Body of pancreas (tissue), 4 donors: ENCODE results near the gene TNNI3. TPM values are rescaled to one million over a fixed set of nuclear protein-coding genes. Genes with fewer than 3 reads are reported as not detected.
A peak's percentile ranks its signal among the peaks of the same experiment; 100 is the strongest.

ENCODE experiments used
- ATAC-seq: fragments of 150-250 bp; one replicate; pipeline ENCODE4 v1.9.1; 2016
- DNase-seq, 4 donors: peaks; one replicate each; pipeline ENCODE4 v3.0.0-alpha.2; 2019
- H3K27ac ChIP-seq, 4 donors: fragments of 200-600 bp; sonication (generic); 1 replicate in 3 of 4; 2 replicates in 1 of 4; pipeline versions ENCODE4 v1.5.1 to v1.6.1; 2016 to 2019; ENCODE audit warnings: mild to moderate bottlenecking in 1 of 4, mixed read lengths in 1 of 4, moderate library complexity in 1 of 4
- H3K27me3 ChIP-seq, 2 donors: fragments of 200-600 bp; sonication (generic); one replicate each; pipeline ENCODE4 v1.6.0; 2016; ENCODE audit warnings: mild to moderate bottlenecking in 1 of 2
- H3K36me3 ChIP-seq, 2 donors: fragments of 200-600 bp; sonication (generic); replicated peaks in 1 of 2; 2 replicates each; pipeline ENCODE4 v1.5.1; 2016; ENCODE audit warnings: low read depth in 2 of 2; ENCODE audit not compliant: insufficient read depth in 1 of 2
- H3K4me1 ChIP-seq: fragments of 200-600 bp; sonication (generic); one replicate; pipeline ENCODE4 v1.6.0; 2016
- H3K4me3 ChIP-seq, 2 donors: fragments of 200-600 bp; sonication (generic); 1 replicate in 1 of 2; 2 replicates in 1 of 2; pipeline ENCODE4 v1.5.1; 2016 to 2019
- H3K9me3 ChIP-seq, 3 donors: fragments of 200-600 bp; sonication (generic); 1 replicate in 2 of 3; 2 replicates in 1 of 3; pipeline ENCODE4 v1.5.1; 2016
- POLR2A ChIP-seq, 3 donors: fragments of 450-650 bp; IDR thresholded peaks; one replicate each; pipeline ENCODE4 v1.6.1; 2016; ENCODE audit warnings: antibody characterized with exemption in 3 of 3, mild to moderate bottlenecking in 2 of 3
- WGBS, 2 donors: methylation state at CpG; one replicate each; pipeline ENCODE4 v1.1.5; 2017; 5-methylcytosine and 5-hydroxymethylcytosine counted together
- intact Hi-C: fragments of 100-400 bp; cut with DNase I; formaldehyde crosslinking; loops from one replicate; pipeline ENCODE4 v1.15.1; 2023
- total RNA-seq, 2 donors: library from RNA; depleted of rRNA; stranded (reverse); fragments of >200 nt; gene quantifications; one replicate each; pipeline ENCODE4 v1.1.0, GENCODE V29; 2016
- TF ChIP-seq, protein P1 (sequence below), 7 experiments: fragments of 450-650 bp in 4 of 7; fragments of 200-600 bp in 3 of 7; sonication (generic) in 3 of 7; IDR thresholded peaks; one replicate each; pipeline ENCODE4 v1.5.1; 2016 to 2019; ENCODE audit warnings: antibody characterized with exemption in 7 of 7

TNNI3 gene
- total RNA-seq, 2 donors from 2014 or later, result not detected

DNA sequence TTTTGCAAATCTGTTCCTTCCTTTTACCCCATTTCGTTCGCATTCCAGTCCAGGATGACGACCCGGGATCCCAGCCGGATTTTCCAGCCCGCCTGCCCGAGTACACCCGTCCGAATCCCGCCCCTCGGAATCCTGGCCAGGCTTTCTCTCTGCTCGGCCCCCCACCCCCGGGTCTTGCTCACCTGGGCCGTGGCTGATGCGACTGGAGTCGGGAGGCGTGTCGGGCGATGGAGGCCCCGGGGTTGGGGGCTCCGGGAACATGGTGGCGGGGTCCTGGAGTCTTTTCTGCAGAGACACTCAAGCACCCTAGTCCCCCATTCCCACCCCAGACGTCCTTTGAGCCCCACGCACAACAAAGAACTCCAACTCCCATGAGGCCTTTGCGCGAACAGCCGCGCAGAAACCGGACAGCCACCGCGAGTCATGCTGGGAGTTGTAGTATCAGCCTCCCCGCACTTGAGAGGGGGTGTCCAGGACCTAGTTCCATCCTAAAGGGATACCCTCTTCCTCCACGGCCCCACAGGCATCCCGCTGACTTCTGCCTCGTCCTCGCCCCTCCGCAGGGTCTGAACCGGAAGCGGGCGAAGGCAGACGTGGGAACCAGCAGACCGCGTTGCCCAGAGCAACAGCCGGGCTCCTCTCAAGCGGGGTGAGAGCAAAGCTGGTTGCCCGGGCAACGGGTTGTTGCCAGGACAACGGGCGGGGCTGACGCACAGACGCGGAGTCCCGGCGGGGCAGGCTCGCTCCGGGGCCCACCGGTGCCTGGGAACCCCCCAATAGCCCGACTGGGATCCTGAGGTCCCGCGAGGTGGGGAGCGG is 21.5 kb upstream of the TNNI3 start:
- intact Hi-C loops, result no loop called here
- 5 to 10% methylated on average over 14 to 60 of the region's 61 CpGs for WGBS, 2 donors
- H3K27ac ChIP-seq, result no peak overlapping the region
- TF ChIP-seq, protein P1, sequence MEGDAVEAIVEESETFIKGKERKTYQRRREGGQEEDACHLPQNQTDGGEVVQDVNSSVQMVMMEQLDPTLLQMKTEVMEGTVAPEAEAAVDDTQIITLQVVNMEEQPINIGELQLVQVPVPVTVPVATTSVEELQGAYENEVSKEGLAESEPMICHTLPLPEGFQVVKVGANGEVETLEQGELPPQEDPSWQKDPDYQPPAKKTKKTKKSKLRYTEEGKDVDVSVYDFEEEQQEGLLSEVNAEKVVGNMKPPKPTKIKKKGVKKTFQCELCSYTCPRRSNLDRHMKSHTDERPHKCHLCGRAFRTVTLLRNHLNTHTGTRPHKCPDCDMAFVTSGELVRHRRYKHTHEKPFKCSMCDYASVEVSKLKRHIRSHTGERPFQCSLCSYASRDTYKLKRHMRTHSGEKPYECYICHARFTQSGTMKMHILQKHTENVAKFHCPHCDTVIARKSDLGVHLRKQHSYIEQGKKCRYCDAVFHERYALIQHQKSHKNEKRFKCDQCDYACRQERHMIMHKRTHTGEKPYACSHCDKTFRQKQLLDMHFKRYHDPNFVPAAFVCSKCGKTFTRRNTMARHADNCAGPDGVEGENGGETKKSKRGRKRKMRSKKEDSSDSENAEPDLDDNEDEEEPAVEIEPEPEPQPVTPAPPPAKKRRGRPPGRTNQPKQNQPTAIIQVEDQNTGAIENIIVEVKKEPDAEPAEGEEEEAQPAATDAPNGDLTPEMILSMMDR (IDR thresholded peaks at IDR 0.05), result no peak
- peak in 1 of 3 donors; percentile 11 for TF ChIP-seq POLR2A (IDR thresholded peaks at IDR 0.05)
- peaks cover 0 to 53% of the 10 kb centered on the region in 2 donors for H3K27me3 ChIP-seq
- peak; percentile 76 to 84 (median 82) for DNase-seq
- H3K9me3 ChIP-seq, result no peaks in the 10 kb centered on the region
- peak; percentile 77 for ATAC-seq
- H3K36me3 ChIP-seq, result no peaks in the 10 kb centered on the region
- no peak overlapping the region for H3K4me3 ChIP-seq
- peaks cover 18% of the 10 kb centered on the region for H3K4me1 ChIP-seq

DNA sequence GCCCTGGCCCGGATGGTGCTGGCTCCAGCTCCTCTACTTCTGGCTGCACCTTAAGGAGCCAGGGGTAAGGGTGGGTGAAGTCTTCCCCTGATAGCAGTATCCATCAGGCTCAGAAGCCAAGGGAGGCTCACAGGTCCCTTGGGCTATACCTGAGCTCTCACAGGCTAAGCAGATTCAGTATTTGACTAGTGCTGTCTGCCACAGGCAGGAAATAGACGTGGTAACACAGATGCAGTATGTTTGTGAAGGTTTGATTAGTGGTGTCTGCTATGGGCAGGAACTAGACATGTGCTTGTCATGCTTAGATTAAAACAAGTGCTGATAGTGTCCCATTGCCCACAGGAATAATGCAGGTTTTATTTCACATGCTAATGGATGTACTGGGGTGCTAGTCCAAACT is 18.5 kb upstream of the TNNI3 start:
- no peak for DNase-seq
- no peak overlapping the region for H3K4me3 ChIP-seq
- H3K4me1 ChIP-seq, result peaks cover 26% of the 10 kb centered on the region
- WGBS, 2 donors, result 21 to 25% methylated on average over 2 of the region's 2 CpGs
- TF ChIP-seq POLR2A (IDR thresholded peaks at IDR 0.05), result no peak
- TF ChIP-seq, protein P1 (IDR thresholded peaks at IDR 0.05), result no peak
- ATAC-seq, result no peak
- no peaks in the 10 kb centered on the region for H3K9me3 ChIP-seq
- intact Hi-C loops, result no loop called here
- no peaks in the 10 kb centered on the region for H3K36me3 ChIP-seq
- peaks cover 0 to 69% of the 10 kb centered on the region in 2 donors for H3K27me3 ChIP-seq
- H3K27ac ChIP-seq, result no peak overlapping the region

DNA sequence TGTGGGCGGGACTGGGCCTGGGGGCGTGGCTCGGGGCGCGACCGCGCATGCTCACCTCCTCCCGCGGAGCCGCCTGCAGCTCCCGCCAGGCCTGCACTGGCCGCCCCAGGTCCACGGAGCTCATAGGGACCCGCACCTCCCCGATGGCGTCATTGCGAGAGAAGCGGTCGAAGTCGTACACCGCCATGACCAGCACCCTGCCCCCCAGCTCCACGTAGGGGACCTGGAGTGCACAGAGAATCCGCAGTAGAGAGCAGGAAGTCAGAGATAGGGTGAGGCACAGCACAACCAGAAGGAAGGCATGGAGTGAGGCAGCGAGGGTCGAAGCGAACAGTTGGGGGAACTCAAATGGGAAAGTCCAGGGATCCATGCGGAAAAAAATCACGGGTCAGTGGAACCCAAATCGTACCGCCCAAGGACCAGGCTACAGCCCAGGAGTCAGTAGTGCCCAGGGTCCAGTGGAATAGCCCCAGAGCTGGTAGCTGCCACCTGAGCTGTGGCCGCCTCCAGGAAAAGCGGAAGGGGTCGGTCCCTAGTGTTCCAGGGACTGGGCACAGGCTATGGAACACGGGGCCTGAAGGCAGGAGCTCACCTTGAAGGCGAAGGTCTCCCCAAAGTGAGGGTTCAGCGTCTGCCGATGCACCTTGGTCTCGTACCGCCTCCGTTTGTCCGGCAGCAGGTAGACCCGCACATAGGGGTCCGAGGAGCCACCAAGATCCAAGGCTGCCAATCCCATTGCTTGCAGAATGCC is 17.8 kb upstream of the TNNI3 start:
- intact Hi-C loops, result no loop called here
- no peak for ATAC-seq
- 43 to 53% methylated on average over 21 to 43 of the region's 43 CpGs for WGBS, 2 donors

DNA sequence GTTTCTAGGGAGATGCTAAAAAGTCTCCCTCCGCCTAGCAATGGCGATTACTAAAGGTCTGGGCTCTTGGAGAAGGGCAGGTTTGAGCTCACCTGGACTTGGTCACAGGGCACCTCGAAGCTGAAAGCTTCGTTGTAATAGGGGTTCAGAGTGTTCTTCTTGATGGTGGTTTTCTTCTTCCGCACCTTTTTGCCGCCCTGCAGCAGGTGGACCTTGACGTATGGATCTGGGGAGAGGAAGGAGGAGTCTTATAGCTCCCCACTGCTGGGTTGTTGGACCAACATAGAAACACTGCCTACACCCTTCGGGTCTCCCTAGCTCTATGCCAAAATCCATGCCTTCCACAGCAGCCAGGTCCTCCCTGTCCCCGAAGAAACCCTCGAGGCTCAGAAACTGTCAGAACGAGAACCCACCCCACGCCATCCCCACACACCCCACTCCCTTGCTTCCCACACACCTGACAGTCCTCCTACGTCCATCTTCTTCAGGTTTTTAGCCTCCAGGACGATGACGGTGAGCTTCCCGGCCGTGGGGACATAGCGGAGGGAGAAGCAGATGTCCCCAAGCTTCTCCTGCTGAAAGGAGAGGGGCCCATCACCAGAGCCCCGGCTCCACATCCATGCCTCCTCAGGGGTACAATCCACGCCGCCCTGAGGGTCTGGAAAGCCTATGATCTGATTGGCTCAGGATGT is 17.0 kb upstream of the TNNI3 start:
- no peak for TF ChIP-seq POLR2A (IDR thresholded peaks at IDR 0.05)
- TF ChIP-seq, protein P1 (IDR thresholded peaks at IDR 0.05), result no peak
- peaks cover 0 to 54% of the 10 kb centered on the region in 2 donors for H3K27me3 ChIP-seq
- DNase-seq (no peak), ATAC-seq (no peak)
- intact Hi-C loops, result no loop called here
- WGBS, 2 donors, result 46 to 59% methylated on average over 13 to 21 of the region's 21 CpGs
- H3K4me1 ChIP-seq, result peaks cover 17% of the 10 kb centered on the region
- no peak overlapping the region for H3K27ac ChIP-seq
- H3K36me3 ChIP-seq, result no peaks in the 10 kb centered on the region
- H3K9me3 ChIP-seq, result no peaks in the 10 kb centered on the region
- no peak overlapping the region for H3K4me3 ChIP-seq

More for the DNA sequence above, 17.8 kb upstream of the TNNI3 start:
- Histone ChIP-seq H3K4me1 (peaks cover 24% of the 10 kb centered on the region), H3K9me3 (no peaks in the 10 kb centered on the region), H3K27me3 (peaks cover 0 to 61% of the 10 kb centered on the region in 2 donors), H3K27ac (no peak overlapping the region), H3K4me3 (no peak overlapping the region), H3K36me3 (no peaks in the 10 kb centered on the region)
- no peak for TF ChIP-seq POLR2A (IDR thresholded peaks at IDR 0.05)
- TF ChIP-seq, protein P1 (IDR thresholded peaks at IDR 0.05), result no peak
- no peak for DNase-seq
